Measurements from ENCODE around the gene CRMP1. TPM values are rescaled to one million over a fixed set of nuclear protein-coding genes. Genes with fewer than 3 reads are reported as not detected.
"Not testable (repeated sequence)": the region's sequence is repeated elsewhere in the genome, so short reads cannot be mapped to it uniquely, and the experiment has no call there.

CRMP1 gene
- total RNA-seq, 3 donors from 2014 or later (not counting 1 experiment from before 2014, with no cell fraction given): not detected

DNA sequence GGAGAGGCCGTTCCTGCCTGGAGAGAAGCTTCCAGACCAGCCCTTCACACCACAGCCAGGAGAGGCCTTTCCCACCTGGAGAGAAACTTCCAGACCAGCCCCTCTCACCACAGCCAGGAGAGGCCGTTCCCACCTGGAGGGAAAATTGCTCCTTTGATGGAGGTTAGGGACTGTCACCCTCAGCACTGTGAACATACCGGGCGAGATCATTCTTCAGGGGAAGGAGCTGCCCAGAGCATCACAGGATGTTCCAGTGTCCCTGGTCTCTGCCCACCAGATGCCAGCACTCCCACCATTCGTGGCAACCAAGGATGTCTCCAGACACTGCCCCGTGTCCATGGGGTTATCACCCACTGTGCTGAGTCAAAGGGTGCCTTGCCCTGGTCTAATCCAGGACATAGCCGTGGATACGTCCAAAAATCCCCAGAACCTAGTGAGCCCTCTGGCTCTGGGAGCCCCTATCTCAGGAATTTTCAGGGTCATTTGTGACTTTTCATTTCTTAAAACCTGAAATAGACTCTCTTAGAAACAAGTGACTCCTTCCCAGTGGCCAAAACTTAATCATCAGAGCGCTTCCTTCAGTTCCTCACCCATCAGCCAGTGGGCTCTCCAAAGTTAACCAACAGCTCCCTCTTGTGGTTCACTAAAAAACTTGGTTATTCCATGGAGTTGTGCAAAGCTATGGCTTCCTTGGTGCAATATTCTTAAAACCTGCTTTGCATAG, 80.2 kb downstream of the CRMP1 start:
- no peaks in the 10 kb centered on the region for H3K36me3 Mint-ChIP-seq
- intact Hi-C loops (cut with micrococcal nuclease): loop anchor here (2.0 to 10.0 kb wide), 2 partner anchors 818 to 1324 kb away; no protein-coding TSS in a partner anchor

DNA sequence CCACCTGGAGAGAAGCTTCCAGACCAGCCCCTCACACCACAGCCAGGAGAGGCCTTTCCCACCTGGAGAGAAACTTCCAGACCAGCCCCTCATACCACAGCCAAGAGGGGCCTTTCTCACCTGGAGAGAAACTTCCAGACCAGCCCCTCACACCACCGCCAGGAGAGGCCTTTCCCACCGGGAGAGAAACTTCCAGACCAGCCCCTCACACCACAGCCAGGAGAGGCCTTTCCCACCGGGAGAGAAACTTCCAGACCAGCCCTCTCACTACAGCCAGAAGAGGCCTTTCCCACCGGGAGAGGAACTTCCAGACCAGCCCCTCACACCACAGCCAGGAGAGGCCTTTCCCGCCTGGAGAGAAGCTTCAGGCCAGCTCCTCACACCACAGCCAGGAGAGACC, 80.8 kb downstream of the CRMP1 start:
- H3K27ac Mint-ChIP-seq; ATAC-seq; DNase-seq; H3K27ac ChIP-seq (ENCODE audit: low read length); H3K36me3 Mint-ChIP-seq; H3K4me3 ChIP-seq (ENCODE audit: low read length); H3K4me1 Mint-ChIP-seq; H3K4me3 Mint-ChIP-seq; H3K36me3 ChIP-seq (ENCODE audit: control insufficient read depth, insufficient read depth, low read length); H3K27me3 Mint-ChIP-seq (ENCODE audit: low read depth in 2 of 2); H3K9me3 ChIP-seq (ENCODE audit: control insufficient read depth, insufficient read depth, low read length); H3K4me1 ChIP-seq (ENCODE audit: control insufficient read depth, insufficient read depth, low read length); H3K9me3 Mint-ChIP-seq; H3K27me3 ChIP-seq (ENCODE audit: control insufficient read depth, insufficient read depth, low read length): not testable (repeated sequence)
- intact Hi-C loops (cut with micrococcal nuclease): loop anchor here (2.0 to 10.0 kb wide), 2 partner anchors 817 to 1323 kb away; no protein-coding TSS in a partner anchor
- 91% methylated on average over 5 of the region's 5 CpGs for WGBS (ENCODE audit: insufficient coverage)

More for the DNA sequence above, 80.2 kb downstream of the CRMP1 start:
- no peaks in the 10 kb centered on the region for H3K9me3 Mint-ChIP-seq
- WGBS (ENCODE audit: insufficient coverage): 78% methylated on average over 9 of the region's 9 CpGs
- no peak overlapping the region for H3K4me3 Mint-ChIP-seq
- Histone ChIP-seq H3K9me3 (ENCODE audit: control insufficient read depth, insufficient read depth, low read length) (no peaks in the 10 kb centered on the region), H3K4me1 (ENCODE audit: control insufficient read depth, insufficient read depth, low read length) (no peaks in the 10 kb centered on the region), H3K36me3 (ENCODE audit: control insufficient read depth, insufficient read depth, low read length) (no peaks in the 10 kb centered on the region), H3K27ac (ENCODE audit: low read length) (no peak overlapping the region), H3K4me3 (ENCODE audit: low read length) (no peak overlapping the region), H3K27me3 (ENCODE audit: control insufficient read depth, insufficient read depth, low read length) (no peaks in the 10 kb centered on the region)
- H3K27me3 Mint-ChIP-seq (ENCODE audit: low read depth in 2 of 2): peaks cover 0 to 6% of the 10 kb centered on the region in 2 donors
- TF ChIP-seq, protein P1, sequence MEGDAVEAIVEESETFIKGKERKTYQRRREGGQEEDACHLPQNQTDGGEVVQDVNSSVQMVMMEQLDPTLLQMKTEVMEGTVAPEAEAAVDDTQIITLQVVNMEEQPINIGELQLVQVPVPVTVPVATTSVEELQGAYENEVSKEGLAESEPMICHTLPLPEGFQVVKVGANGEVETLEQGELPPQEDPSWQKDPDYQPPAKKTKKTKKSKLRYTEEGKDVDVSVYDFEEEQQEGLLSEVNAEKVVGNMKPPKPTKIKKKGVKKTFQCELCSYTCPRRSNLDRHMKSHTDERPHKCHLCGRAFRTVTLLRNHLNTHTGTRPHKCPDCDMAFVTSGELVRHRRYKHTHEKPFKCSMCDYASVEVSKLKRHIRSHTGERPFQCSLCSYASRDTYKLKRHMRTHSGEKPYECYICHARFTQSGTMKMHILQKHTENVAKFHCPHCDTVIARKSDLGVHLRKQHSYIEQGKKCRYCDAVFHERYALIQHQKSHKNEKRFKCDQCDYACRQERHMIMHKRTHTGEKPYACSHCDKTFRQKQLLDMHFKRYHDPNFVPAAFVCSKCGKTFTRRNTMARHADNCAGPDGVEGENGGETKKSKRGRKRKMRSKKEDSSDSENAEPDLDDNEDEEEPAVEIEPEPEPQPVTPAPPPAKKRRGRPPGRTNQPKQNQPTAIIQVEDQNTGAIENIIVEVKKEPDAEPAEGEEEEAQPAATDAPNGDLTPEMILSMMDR (IDR thresholded peaks at IDR 0.05): peak; percentile 46
- peak in 2 of 3 donors; percentile 43 to 62 for ATAC-seq
- DNase-seq: peak in 1 of 2 donors; percentile 58
- no peak overlapping the region for H3K27ac Mint-ChIP-seq
- H3K4me1 Mint-ChIP-seq: no peaks in the 10 kb centered on the region

DNA sequence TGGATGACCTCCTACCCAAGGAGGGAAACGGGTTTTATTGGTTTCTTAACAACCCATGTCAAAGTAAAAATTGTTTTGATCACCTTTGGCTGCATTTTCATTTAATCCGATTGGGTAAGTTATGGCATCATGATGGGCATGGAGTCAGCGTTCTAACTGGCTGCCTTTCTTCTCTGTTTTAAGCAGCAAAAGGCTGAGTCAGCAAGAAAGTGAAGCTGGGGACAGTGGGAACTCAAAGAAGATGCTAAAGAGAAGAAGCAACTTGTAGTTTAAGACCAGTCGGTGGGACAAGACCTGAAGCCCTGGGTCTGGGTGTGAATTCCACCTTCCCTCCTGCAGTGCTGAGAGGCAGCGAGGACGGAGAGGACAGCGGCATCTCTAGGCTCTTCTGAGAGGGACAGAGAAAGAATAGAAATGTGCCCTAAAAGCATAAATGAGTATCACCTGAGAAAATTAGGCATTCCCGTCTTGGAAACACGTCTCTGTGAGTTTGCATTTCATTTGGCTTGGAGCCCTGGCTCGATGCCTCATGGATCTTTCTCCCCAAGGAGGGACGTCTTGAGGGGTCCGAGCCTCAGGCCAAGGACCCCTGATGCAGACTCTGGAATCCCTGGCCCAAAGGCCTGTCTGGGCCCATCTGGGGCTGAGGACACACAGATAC, 82.0 kb downstream of the CRMP1 start:
- intact Hi-C loops (cut with micrococcal nuclease): loop anchor here (10.0 kb wide), 1 partner anchor 816 kb away; no protein-coding TSS in a partner anchor
- no peak for ATAC-seq
- Histone ChIP-seq H3K27ac (ENCODE audit: low read length) (no peak overlapping the region), H3K4me1 (ENCODE audit: control insufficient read depth, insufficient read depth, low read length) (no peaks in the 10 kb centered on the region), H3K4me3 (ENCODE audit: low read length) (no peak overlapping the region), H3K36me3 (ENCODE audit: control insufficient read depth, insufficient read depth, low read length) (no peaks in the 10 kb centered on the region), H3K9me3 (ENCODE audit: control insufficient read depth, insufficient read depth, low read length) (no peaks in the 10 kb centered on the region), H3K27me3 (ENCODE audit: control insufficient read depth, insufficient read depth, low read length) (no peaks in the 10 kb centered on the region)
- Mint-ChIP-seq H3K27ac (no peak overlapping the region), H3K36me3 (no peaks in the 10 kb centered on the region), H3K4me3 (no peak overlapping the region), H3K4me1 (no peaks in the 10 kb centered on the region), H3K27me3 (ENCODE audit: low read depth in 2 of 2) (peaks cover 0 to 6% of the 10 kb centered on the region in 2 donors), H3K9me3 (no peaks in the 10 kb centered on the region)
- 91% methylated on average over 12 of the region's 12 CpGs for WGBS (ENCODE audit: insufficient coverage)
- DNase-seq: no peak
- TF ChIP-seq, protein P1 (IDR thresholded peaks at IDR 0.05): no peak

DNA sequence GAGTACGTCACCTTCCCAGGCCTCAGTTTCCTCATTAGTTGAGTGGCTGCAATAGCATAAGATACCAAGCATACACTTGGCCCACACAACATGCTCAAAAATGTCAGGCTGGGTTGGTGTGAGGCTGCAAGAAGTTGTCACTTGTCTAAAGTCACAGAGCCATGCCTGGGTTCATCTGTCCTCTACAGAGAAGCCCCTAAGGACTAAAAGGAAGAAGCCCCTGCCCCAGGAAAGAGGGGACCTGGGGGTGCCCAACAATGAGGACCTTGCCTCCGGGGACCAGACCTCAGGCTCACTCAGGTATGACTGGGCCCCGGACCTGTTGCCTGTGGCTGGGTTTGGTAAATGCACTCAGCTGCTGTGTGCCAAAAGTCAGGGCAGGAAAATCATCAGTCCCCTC, 82.7 kb downstream of the CRMP1 start:
- Mint-ChIP-seq H3K4me3 (no peak overlapping the region), H3K27me3 (ENCODE audit: low read depth in 2 of 2) (peaks cover 0 to 3% of the 10 kb centered on the region in 2 donors), H3K4me1 (no peaks in the 10 kb centered on the region), H3K9me3 (no peaks in the 10 kb centered on the region), H3K27ac (no peak overlapping the region), H3K36me3 (no peaks in the 10 kb centered on the region)
- ATAC-seq: no peak
- Histone ChIP-seq H3K4me1 (ENCODE audit: control insufficient read depth, insufficient read depth, low read length) (no peaks in the 10 kb centered on the region), H3K27ac (ENCODE audit: low read length) (no peak overlapping the region), H3K27me3 (ENCODE audit: control insufficient read depth, insufficient read depth, low read length) (no peaks in the 10 kb centered on the region), H3K36me3 (ENCODE audit: control insufficient read depth, insufficient read depth, low read length) (no peaks in the 10 kb centered on the region), H3K4me3 (ENCODE audit: low read length) (no peak overlapping the region), H3K9me3 (ENCODE audit: control insufficient read depth, insufficient read depth, low read length) (no peaks in the 10 kb centered on the region)
- TF ChIP-seq, protein P1 (IDR thresholded peaks at IDR 0.05): no peak
- intact Hi-C loops (cut with micrococcal nuclease): loop anchor here (10.0 kb wide), 1 partner anchor 815 kb away; no protein-coding TSS in a partner anchor
- 89% methylated on average over 3 of the region's 3 CpGs for WGBS (ENCODE audit: insufficient coverage)
- DNase-seq: no peak
